HG03439 (cell line): ENCODE measurements around the gene PRAMEF20.

ENCODE experiments used
- ATAC-seq: cut with Tn5 transposase; IDR thresholded peaks from one replicate; pipeline ENCODE4 v1.9.1; 2021; ENCODE audit warnings: mild to moderate bottlenecking, moderate library complexity; ENCODE audit not compliant: unreplicated experiment

The PRAMEF20 gene

DNA sequence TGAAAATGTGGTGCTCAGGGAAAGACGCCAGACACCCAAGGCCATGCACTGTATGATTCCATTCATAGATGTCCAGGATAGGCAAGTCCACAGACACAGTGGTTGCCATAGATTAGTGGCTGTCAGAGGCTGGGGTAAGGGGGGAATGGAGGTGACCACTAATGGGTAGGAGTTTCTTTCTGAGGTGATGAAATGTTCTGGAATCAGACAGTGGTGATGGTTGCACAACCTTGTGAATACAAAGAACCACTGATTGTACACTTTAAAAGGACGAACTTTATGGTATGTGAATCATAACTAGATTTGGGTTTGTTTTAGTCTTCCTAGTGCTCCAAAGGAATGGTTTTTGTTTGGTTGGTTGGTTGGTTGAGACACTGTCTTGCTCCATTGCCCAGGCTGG is 51.7 kb downstream of the PRAMEF20 start:
- no peak for ATAC-seq

DNA sequence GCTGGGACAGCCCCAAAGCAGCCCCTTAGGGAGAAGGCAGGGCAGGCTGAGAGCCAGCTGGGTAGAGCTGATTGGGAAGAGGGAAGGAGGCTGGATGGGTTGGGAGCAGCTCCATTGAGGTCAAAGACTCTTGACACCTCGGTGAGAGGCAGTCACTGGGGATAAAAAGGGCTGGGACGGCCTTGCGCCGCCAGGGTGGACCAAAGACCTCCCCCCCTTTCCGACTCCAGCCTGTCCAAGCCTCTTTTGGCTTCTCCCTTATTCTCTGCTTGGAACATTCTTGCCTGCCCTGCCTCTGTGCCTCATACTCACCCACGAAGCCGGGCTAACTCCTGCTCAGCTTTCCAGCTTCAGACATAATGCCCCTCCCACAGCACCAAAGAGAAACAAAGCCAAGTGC is 52.4 kb downstream of the PRAMEF20 start:
- ATAC-seq = no peak

DNA sequence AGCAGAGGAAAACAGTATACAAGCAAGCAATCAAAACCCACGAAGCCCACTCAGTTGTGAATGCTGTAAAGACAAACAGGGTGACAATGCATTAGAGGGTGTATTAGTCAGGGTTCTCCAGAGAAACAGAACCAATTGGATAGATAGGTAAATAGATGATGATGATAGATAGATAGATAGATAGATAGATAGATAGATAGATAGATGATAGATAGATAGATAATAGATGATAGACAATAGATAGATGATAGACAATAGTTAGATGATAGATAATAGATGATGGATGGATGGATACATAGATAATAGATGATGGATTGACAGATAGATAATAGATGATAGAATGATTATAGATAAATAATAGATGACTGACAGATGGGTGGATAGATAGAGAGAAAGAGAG is 55.3 kb downstream of the PRAMEF20 start:
- ATAC-seq = no peak

DNA sequence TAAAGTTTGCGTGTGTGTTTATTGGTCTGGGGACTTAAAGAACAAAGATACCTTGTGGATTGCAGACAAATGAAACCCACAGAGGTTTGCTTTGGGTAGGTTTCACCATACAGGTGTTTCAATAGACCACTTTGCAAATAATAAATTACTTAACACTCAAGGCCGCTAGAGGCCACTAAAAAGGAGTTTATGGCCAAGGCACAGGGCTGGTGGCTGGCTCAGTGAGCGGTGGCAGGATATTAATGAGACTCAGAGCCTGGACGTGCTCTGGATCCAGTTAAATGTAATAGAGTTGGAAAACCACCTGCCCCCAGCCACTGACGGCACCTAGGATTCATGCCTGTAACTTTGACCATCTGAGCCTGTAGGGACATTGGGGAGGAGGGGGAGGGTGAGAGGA is 59.1 kb downstream of the PRAMEF20 start:
- ATAC-seq = no peak
